Ureter (tissue), 1 donor: Measurements from ENCODE around the gene PAWR. TPM values are rescaled to one million over a fixed set of nuclear protein-coding genes. Genes with fewer than 3 reads are reported as not detected.
"Not testable (repeated sequence)": the region's sequence is repeated elsewhere in the genome, so short reads cannot be mapped to it uniquely, and the experiment has no call there.

Experiments
- DNase-seq: peaks from one replicate; pipeline ENCODE4 v3.0.0-alpha.2; 2020; ENCODE audit warnings: low spot score
- total RNA-seq: library from RNA; stranded (reverse); gene quantifications from one replicate; pipeline ENCODE4 v1.2.4, GENCODE V29; 2023
- donor health status: DM: yes; HTN: yes; CAD: no.

PAWR gene
- total RNA-seq, 1 donor from 2014 or later = 94.1 TPM

GRCh38 chr12:79548610-79548924 lies 142.2 kb downstream of the PAWR start:
- no peak for DNase-seq

- DNase-seq = no peak
These were observed 142.8 kb downstream of the PAWR start for GRCh38 chr12:79547735-79548609.

GRCh38 chr12:79547044-79547734 lies 143.6 kb downstream of the PAWR start:
- no peak for DNase-seq

- no peak for DNase-seq
These were observed 144.2 kb downstream of the PAWR start for GRCh38 chr12:79546466-79547043.

- DNase-seq = not testable (repeated sequence)
These were observed 146.3 kb downstream of the PAWR start for GRCh38 chr12:79544439-79544838.

DNA sequence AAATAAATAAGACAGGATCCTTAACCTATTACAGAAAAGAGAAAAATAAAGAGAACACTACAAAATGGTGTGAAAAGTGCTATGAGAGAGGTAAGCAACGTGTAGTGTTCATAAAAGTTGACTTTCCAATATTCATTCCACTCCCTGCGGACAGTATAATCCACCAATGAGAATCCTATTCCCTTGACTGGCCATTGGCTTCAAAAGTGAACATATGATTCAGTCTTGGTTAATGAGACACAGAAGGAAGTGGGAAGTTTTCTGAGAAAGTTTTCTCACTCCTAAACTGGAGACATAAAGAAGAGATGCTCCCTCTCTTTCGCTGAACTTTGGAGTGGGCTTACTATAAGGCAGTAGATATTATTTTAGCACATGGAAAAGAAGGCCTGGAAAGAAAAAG lies 153.1 kb downstream of the PAWR start:
- no peak for DNase-seq

- DNase-seq = no peak
These were observed 155.0 kb downstream of the PAWR start for GRCh38 chr12:79535751-79536150.

Other genes with a start within 250 kb of the PAWR start
- 289 TPM for gene PPP1R12A, start 244.1 kb upstream of the PAWR start, total RNA-seq